ENCODE data around the gene PAQR9. TPM values are rescaled to one million over a fixed set of nuclear protein-coding genes. Genes with fewer than 3 reads are reported as not detected.
A peak's percentile ranks its signal among the peaks of the same experiment; 100 is the strongest.

The PAQR9 gene
- polyA plus RNA-seq, 2 of the 4 experiments (the other 2 are of a cell fraction), result 3.0 to 3.1 TPM

GRCh38 chr3:142975316-142975995 is 12.0 kb upstream of the PAQR9 start:
- ChIA-PET POLR2A (no interaction called here), CTCF (interaction anchor here (0.6 to 3.2 kb wide), 7 partner anchors 9 to 249 kb away, joined by 3 to 19 read pairs (median 3); no protein-coding TSS in a partner anchor)
- no peaks in the 10 kb centered on the region for H3K9me3 ChIP-seq
- FAIRE-seq, result no peak
- H3K4me3 ChIP-seq, result no peak overlapping the region
- peak overlapping the region; percentile 75 for H3K27ac ChIP-seq
- H3K4me2 ChIP-seq, result no peak overlapping the region; the same call in 2 of the 3 replicates
- peak in 1 of 2 experiments; percentile 22 for DNase-seq (ENCODE audit: low read depth in 1 of 2, low spot score in 1 of 2)
- ATAC-seq, result no peak
- TF ChIP-seq REST (IDR thresholded peaks at IDR 0.05) (no peak), RNF2 (IDR thresholded peaks at IDR 0.05; ENCODE audit: borderline replicate concordance, low read depth) (no peak), CTCF (IDR thresholded peaks at IDR 0.05) (0 out of 3 replicates have a peak, but pooled peaks have one; percentile 9)
- 84% methylated on average over 4 of the region's 4 CpGs for WGBS (ENCODE audit: missing lambda C conversion rate)
- peaks cover 35% of the 10 kb centered on the region for H3K4me1 ChIP-seq

GRCh38 chr3:142973217-142974009 is 9.9 kb upstream of the PAQR9 start:
- WGBS (ENCODE audit: missing lambda C conversion rate), result 85% methylated on average over 8 of the region's 8 CpGs
- no peak for ATAC-seq
- CTCF ChIA-PET, result interaction anchor here (0.6 to 3.2 kb wide), 7 partner anchors 9 to 336 kb away, joined by 3 to 19 read pairs (median 5); no protein-coding TSS in a partner anchor

More at GRCh38 chr3:142973217-142974009, 9.9 kb upstream of the PAQR9 start:
- POLR2A ChIA-PET, result interaction anchor here (0.6 kb wide), 1 partner anchor 27 kb away, joined by 3 read pairs; no protein-coding TSS in a partner anchor
- Histone ChIP-seq H3K4me2 (no peak overlapping the region), H3K9me3 (no peaks in the 10 kb centered on the region), H3K4me1 (peaks cover 33% of the 10 kb centered on the region), H3K4me3 (no peak overlapping the region), H3K27ac (peak overlapping the region in 1 of 2 experiments; percentile 75; a peak in 3 of 6 replicates)
- DNase-seq (ENCODE audit: low read depth in 1 of 2, low spot score in 1 of 2) (no peak), FAIRE-seq (no peak)
- TF ChIP-seq BCL3 (IDR thresholded peaks at IDR 0.05), result no peak
- TF ChIP-seq USF2 (IDR thresholded peaks at IDR 0.05), result no peak
- no peak for TF ChIP-seq ZSCAN20 (CRISPR knock-in tag; IDR thresholded peaks at IDR 0.05)
- no peak for TF ChIP-seq CHD2 (IDR thresholded peaks at IDR 0.05; ENCODE audit: low read length, partially characterized antibody)
- TF ChIP-seq CTCF (IDR thresholded peaks at IDR 0.05), result no peak
- TF ChIP-seq FOXS1 (CRISPR knock-in tag; IDR thresholded peaks at IDR 0.05), result no peak
- no peak for TF ChIP-seq HOXB13 (CRISPR knock-in tag; IDR thresholded peaks at IDR 0.05; ENCODE audit: low read depth)
- no peak for TF ChIP-seq PBX3 (IDR thresholded peaks at IDR 0.05)
- TF ChIP-seq JUNB (IDR thresholded peaks at IDR 0.05), result no peak
- no peak for TF ChIP-seq EHMT2 (IDR thresholded peaks at IDR 0.05; ENCODE audit: low read depth)
- no peak for TF ChIP-seq MAFK (IDR thresholded peaks at IDR 0.05; ENCODE audit: partially characterized antibody)
- no peak for TF ChIP-seq FOSB (CRISPR knock-in tag; IDR thresholded peaks at IDR 0.05)
- no peak for TF ChIP-seq MAX (IDR thresholded peaks at IDR 0.05)
- TF ChIP-seq NFE2L2 (conservative IDR thresholded peaks at IDR 0.05; ENCODE audit: low read length), result no peak
- no peak for TF ChIP-seq RNF2 (IDR thresholded peaks at IDR 0.05; ENCODE audit: borderline replicate concordance, low read depth)
- no peak for TF ChIP-seq JUN (IDR thresholded peaks at IDR 0.05)
- TF ChIP-seq HDAC2 (IDR thresholded peaks at IDR 0.05), result no peak
- TF ChIP-seq HEYL (CRISPR knock-in tag; IDR thresholded peaks at IDR 0.05), result no peak
- no peak for TF ChIP-seq RAD21 (conservative IDR thresholded peaks at IDR 0.05 in 1 of 2, IDR thresholded peaks at IDR 0.05 in 1 of 2)
- TF ChIP-seq POLR2A (IDR thresholded peaks at IDR 0.05; ENCODE audit: low read length), result no peak
